NK-92 treated with Interleukin-12 subunit alpha and Interleukin-12 subunit beta, amount 100 ng/mL, for 24 hours (cell line): ENCODE data around the gene EML1.
"Not testable (repeated sequence)": the region's sequence is repeated elsewhere in the genome, so short reads cannot be mapped to it uniquely, and the experiment has no call there.

Experiments
- DNase-seq: peaks from one replicate; lab custom pipeline; 2025; lab: John Stamatoyannopoulos, UW

Gene EML1

GRCh38 chr14:99938376-99938775, 145.2 kb downstream of the EML1 start:
- DNase-seq, result no peak

- DNase-seq, result no peak
Measured at GRCh38 chr14:99938896-99939295, 145.7 kb downstream of the EML1 start.

- no peak for DNase-seq
Measured at GRCh38 chr14:99939421-99939820, 146.2 kb downstream of the EML1 start.

- DNase-seq, result no peak
Measured at GRCh38 chr14:99940064-99940463, 146.9 kb downstream of the EML1 start.

- no peak for DNase-seq
Measured at GRCh38 chr14:99941211-99941610, 148.0 kb downstream of the EML1 start.

GRCh38 chr14:99943620-99944019, 150.4 kb downstream of the EML1 start:
- DNase-seq, result no peak

- no peak for DNase-seq
Measured at GRCh38 chr14:99944241-99944651, 151.0 kb downstream of the EML1 start.

- peak; percentile 42 for DNase-seq
Measured at GRCh38 chr14:99945732-99946651, 152.8 kb downstream of the EML1 start.

GRCh38 chr14:99946652-99947489, 153.7 kb downstream of the EML1 start:
- DNase-seq, result no peak

GRCh38 chr14:99947695-99948094, 154.5 kb downstream of the EML1 start:
- no peak for DNase-seq

- DNase-seq, result not testable (repeated sequence)
Measured at GRCh38 chr14:99949011-99949732, 156.0 kb downstream of the EML1 start.

- DNase-seq, result no peak
Measured at GRCh38 chr14:99950181-99950580, 157.0 kb downstream of the EML1 start.

GRCh38 chr14:99951085-99951484, 157.9 kb downstream of the EML1 start:
- DNase-seq, result no peak

GRCh38 chr14:99952039-99952438, 158.8 kb downstream of the EML1 start:
- DNase-seq, result no peak

GRCh38 chr14:99952453-99952852, 159.2 kb downstream of the EML1 start:
- DNase-seq, result no peak

- DNase-seq, result no peak
Measured at GRCh38 chr14:99955826-99956455, 162.7 kb downstream of the EML1 start.

GRCh38 chr14:99958380-99958779, 165.2 kb downstream of the EML1 start:
- DNase-seq, result no peak

- DNase-seq, result no peak
Measured at GRCh38 chr14:99961826-99962518, 168.8 kb downstream of the EML1 start.

GRCh38 chr14:99964979-99965378, 171.8 kb downstream of the EML1 start:
- DNase-seq, result no peak

- no peak for DNase-seq
Measured at GRCh38 chr14:99966037-99966835, 173.0 kb downstream of the EML1 start.
